GM21786 (cell line): ENCODE results near the gene PAM16.

Experiments
- ATAC-seq: cut with Tn5 transposase; IDR thresholded peaks from one replicate; pipeline ENCODE4 v1.9.1; 2021; ENCODE audit not compliant: unreplicated experiment

The PAM16 gene

DNA sequence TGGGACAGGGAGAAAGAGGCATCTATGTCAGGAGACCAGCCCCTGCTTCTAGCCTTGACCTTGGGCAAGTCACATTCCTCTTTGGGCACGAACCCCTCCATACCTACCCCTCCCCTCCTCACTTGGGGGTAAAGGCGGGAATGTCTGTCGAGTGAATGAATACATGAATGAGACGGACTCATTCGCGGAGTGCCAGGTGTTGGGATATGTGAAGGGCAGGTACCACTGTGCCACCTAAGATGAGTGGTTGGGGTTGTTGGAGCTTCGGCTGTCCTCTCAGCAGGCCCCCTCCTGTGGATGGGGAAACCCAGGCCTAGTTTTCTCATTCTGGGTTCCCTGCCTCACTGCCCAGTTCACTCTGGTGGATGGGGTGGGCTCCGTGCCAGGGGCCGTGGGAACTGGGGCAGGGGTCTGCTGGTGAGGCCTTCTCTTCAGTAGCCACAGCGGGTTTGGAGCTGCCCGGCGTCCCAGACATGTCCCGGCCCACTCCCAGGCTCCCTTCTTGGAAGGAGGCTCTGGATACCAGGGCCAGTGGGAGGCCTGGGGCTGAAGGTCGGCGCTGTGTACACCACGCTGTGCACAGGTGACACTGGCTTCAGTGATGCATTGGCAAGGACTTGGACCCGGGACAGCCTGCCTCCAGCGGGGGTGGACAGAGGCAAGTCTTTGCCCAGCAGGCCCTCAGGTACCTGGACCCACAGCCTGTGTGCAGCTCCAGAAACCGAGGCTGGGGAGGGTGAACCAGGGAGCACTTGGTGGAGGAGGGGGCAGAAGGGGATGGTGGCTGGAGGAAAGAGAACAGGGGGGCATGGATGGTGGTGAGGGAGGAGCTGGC, 29.6 kb downstream of the PAM16 start:
- ATAC-seq: no peak

GRCh38 chr16:4320571-4321137, 30.5 kb downstream of the PAM16 start:
- no peak for ATAC-seq

DNA sequence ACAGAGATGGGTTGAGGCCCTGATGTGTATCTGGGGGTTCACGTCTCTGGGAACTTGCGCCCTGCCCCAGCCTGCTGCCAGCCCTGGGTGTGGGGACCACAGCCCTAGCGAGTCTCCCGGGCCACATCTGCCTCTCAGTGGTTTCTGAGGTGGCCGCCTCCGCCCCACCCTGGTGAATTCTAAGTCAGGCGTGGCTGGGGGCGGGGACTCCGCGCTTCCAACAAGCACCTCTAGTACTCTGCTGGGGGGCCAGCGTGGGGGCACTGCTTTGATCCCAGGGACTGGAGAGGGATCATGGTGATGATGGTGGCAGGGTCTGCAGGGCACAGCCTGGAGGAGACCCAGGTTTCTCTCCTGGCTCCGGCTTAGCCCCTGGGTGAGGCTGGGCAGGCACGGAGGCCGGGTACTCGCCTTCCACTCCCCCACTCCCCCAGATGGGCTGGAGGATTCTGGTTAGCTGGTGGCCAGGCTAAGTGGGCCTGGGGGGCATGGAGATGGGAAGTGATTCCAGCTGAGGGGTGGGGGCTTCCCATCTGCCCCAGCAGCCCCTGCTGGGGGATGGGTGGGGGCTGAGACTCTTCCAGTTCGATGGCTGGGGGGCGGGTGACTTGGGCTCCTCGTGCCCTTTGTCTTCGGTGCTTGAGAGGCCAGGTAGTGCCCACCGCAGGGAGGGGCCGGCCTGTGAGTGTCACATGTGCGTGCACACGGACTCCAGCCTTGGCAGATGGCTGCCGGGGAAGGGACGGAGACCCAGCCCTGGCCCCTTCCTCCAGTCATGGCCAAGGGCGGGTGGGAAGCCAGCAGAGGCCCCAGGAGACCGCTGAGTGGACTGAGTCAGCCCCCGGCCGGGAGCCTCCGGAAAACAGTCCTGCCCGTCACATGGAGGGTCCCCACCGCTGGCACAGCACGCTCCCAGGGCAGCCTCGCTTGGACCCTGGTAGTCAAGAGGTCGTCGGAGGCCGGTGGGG, 31.4 kb downstream of the PAM16 start:
- peak; percentile 43 for ATAC-seq

- no peak for ATAC-seq
Measured at GRCh38 chr16:4318967-4319366, 32.2 kb downstream of the PAM16 start.

- ATAC-seq: no peak
Measured at GRCh38 chr16:4318451-4318910, 32.6 kb downstream of the PAM16 start.

- no peak for ATAC-seq
Measured at GRCh38 chr16:4317532-4318450, 33.3 kb downstream of the PAM16 start.

- ATAC-seq: no peak
Measured at GRCh38 chr16:4316864-4317531, 34.1 kb downstream of the PAM16 start.

GRCh38 chr16:4316108-4316863, 34.8 kb downstream of the PAM16 start:
- no peak for ATAC-seq

GRCh38 chr16:4315186-4316107, 35.7 kb downstream of the PAM16 start, which contains the start of gene GLIS2:
GLIS2 (plus strand) TSS chr16:4316067; CDS start chr16:4332281, 16,214 bp downstream.
- no peak for ATAC-seq

DNA sequence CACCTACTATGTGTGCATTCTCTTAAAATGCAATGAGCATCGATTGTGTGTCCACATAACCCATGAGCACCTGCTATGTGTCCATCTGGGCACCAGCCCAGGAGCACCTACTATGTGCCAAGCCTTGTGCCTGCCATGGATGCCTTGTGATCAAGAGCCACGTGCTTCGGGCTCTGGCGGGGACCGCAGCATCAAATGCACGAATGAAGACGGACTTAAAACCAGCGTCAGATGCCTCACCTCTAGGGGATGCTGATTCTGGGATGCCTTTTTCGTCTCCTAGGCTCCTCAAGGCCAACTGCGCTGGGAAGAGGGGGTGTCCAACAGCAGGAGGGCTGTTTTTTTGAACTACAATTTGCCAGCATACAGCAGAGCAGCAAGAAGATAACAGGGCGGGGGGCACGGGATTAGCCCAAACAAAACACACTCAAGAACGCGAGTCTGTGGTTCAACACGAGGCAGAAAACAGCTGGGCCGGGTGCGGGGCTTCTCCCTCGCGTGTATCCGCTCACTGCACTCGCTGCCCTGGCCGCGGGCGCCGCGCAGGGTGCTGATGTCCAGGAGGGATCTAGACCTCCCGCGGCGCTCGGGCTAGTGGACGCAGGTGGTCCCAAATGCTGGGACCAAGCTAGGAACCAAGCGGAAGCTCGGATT, 36.5 kb downstream of the PAM16 start:
- ATAC-seq: no peak

GRCh38 chr16:4313563-4314531, 37.3 kb downstream of the PAM16 start:
- no peak for ATAC-seq

DNA sequence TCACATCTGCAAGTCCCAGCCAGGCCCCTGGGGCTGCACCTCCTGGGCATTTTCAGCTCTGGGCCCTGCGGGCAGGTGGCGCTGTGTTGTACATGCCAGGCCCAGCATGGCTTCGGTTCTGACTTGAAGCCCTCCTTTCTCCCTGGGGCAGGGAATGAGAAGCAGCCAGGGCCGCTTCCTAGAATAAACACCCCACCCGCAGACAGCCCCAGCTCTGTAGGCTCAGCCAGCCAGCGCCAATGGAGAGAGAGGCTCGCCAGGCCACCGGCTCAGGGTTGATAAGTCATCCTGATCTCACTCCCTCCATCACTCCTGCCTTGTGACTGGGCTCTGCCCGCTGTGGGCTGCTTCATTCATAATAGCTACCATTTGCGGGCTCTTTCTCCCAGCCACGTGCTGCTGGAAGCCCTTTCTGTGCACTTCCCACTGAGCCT, 41.3 kb downstream of the PAM16 start:
- no peak for ATAC-seq

DNA sequence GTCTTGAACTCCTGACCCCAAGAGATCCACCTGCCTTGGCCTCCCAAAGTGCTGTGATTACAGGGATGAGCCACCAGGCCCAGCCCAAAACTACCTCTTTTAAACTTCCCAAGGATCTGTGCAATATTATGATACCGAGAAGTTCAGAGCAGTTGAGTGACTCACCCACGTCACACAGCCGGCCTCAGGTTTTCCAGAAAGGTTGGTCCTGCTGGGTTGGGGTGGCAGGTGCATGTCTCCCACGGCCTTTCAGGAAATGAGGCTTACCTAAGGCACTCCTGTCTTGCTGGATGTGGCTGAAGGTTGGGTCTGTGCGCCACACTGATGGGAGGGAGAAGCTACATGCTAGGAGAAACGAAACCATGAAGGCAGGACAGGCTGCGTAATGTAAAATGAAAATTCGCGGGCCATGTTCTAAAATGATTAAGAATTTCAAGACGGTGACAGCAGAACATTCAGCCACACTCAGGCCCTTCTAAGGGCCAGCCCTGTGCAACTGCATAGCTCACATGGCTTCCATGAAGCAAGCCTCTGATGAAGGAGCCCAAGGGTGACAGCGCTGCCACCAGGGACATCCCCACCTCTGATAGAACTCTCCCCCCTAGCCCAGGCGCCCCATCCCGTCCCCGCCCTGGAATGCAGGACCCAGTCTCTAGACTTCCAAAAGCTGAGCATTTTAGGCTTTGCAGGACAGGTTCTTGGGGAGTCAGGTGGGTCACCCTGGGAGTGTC, 41.9 kb downstream of the PAM16 start:
- ATAC-seq: no peak

DNA sequence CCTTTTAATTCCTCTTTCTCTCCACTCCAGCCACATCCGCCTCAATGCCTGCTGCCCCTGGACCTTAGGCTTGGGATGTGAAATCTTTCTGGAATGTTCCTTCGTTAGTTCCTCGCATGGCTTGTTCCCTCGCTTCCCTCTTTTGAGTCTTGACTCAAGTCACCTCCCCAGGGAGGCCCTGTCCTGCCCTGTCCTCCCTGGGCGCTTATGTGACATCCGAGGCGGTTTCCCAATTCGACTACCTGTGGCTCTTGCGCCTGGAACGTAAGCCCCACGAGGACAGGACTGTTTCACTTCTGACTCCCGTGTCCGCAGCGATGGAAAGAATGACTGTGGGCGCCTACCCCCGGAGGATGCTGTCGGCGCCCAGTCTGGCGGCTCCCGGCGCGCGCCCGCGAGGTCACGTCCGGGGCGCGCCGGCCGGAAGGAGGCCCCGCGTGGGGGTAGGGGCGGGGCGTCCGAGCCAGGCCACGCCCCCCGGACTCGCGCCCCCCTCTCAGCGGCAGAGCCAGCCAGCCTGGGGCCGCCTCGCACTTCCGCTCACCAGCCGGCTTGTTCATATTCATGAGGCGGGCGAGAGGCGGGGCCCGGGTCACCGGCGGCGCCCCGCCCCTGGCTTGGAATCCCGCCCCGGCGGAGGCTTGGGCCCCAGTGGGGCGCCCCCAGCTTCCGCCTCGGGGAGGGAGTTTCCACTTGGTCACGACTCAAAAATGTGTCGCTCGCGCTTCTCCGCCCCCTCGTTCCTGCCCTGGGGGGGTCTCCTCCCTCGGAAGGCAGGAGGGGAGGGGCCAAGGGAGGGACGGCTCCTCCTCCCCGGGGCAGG, 43.7 kb downstream of the PAM16 start:
- peak; percentile 88 for ATAC-seq
